NCI-H526 (cell line): Measurements from ENCODE around the gene ATP5F1C.

ENCODE experiments used
- DNase-seq, 2 experiments: peaks; one replicate each; lab custom pipeline; 2025; lab: John Stamatoyannopoulos, UW

Gene ATP5F1C

GRCh38 chr10:7794251-7795026 lies 6.5 kb downstream of the ATP5F1C start:
- DNase-seq: no peak

DNA sequence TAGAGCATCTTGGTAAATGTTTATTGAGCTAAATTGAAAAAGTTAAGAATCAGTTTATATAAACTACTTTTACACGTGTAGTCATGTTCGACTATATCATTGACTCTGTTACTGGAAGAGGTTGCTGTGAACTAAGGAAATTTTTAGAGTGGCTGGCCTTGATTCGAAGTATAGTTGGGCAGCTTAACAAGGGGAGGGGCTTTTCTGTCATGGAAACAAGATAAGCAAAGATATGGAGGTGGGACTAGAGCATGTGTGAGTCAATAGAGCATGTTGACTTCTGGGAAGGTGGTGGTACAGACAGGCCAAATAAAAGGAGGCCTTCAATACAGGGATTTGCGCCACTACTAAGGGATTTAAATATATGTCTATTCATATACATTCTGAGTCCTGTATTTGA lies 7.6 kb downstream of the ATP5F1C start:
- DNase-seq: no peak

GRCh38 chr10:7797582-7797981 lies 9.6 kb downstream of the ATP5F1C start:
- DNase-seq: no peak

- DNase-seq: no peak
Measured at GRCh38 chr10:7802606-7803005, 14.6 kb downstream of the ATP5F1C start.

- DNase-seq: no peak
Measured at GRCh38 chr10:7804216-7804615, 16.2 kb downstream of the ATP5F1C start.

GRCh38 chr10:7804741-7805140 lies 16.8 kb downstream of the ATP5F1C start:
- DNase-seq: no peak

DNA sequence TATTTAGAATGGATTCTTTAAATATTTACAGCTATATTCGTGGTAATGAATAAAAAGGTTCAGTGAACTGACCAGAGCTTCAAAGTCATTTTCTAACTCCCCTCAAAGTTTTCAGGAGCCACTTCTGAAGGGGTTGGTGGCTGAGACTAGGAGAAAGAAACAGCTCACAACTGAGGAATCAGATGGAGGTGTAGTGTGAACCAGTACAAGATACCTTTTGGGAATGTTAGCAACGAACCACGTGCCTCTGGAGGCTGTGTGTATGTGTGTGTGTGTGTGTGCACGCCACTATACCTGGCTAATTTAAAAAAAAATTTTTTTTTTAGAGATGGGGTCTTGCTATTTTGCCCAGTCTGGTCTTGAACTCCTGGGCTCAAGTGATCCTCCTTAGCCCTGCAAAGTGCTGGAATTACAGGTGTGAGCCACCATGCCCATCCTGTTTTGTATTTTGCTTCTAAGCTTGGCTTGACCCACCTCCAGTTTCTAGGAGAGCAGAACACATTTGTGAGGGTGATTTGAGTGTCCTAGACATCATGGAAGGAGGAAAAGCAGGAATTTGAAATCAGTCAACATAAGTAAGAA lies 20.8 kb downstream of the ATP5F1C start:
- DNase-seq: no peak

DNA sequence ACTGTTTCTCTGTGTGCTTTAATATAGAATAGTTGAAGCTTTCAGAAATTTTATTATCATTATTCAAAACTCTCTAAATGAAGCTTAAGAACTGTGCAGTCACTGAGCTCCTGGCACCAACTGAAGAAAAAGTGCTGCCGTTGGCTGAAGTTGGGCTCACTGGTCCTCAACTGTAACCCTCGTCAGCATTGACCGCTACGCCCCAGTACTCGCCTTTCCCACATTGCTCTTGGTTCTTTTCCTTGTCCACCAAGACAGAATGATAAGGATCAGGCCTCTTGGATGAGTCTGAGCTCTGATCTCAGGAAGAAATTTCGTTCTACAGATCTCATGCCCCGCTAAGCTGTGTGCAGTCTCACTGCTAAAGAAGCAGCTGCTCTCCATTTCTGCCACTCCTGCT lies 22.5 kb downstream of the ATP5F1C start:
- DNase-seq: no peak

- DNase-seq: no peak
Measured at GRCh38 chr10:7811000-7811399, 23.0 kb downstream of the ATP5F1C start.

- peak; percentile 4 to 18 for DNase-seq
Measured at GRCh38 chr10:7811743-7812142, 23.8 kb downstream of the ATP5F1C start.

DNA sequence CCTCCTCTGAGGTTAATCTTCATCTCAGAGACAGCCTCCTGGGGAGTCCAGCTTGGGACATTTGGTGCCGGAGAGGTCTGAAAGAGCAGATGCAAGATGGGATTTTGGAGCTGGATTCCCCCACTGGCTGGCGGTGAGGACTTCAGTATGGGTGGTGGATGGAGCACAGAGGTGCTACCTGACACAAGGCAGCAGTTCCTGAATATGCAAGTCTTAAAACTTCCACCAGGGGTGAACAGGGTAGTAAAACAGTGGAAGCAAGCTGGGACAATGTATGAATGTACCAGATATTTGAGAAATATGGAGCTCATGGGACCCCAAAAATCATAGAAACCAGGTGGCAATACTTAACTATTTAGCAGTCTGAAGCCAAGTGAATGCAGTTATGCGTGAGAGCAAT lies 25.5 kb downstream of the ATP5F1C start:
- DNase-seq: no peak

DNA sequence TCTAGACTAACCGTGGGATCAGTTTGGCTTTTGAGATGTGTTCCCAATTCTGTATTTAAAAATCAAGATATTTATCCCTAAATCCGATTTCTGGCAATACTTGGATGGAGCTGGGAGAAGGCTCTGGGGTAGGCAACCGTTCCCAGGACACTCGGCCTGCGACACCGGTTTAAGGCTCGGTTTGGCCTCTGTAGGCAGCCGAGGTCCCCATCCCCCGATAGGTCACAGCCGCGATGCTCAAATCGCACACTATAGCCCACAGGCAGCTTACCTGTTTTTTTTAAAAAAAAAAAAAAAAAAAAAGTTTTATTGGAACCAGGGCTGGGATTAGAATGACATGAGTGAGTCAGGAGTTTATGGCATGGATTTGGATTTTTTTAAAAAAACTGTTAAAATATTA lies 29.6 kb downstream of the ATP5F1C start:
- peak in 1 of 2 experiments; percentile 2 for DNase-seq

DNA sequence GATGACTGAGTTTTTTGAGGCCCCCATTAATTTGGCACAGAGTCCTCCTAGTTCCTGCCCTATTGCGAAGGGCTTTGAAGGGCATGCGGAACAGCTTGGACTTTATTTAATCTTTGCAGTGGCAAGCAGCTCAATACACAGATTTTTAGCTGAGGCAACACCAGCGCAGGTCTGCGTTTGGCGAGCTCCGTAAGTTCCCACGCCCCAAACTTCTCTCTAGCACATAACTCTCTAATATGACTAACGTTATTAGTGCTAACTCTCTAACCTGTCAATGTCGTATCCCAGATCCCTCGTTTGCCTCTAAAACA lies 30.0 kb downstream of the ATP5F1C start:
- DNase-seq: no peak

- DNase-seq: peak; percentile 63 to 94
Measured at GRCh38 chr10:7818295-7819120, 30.5 kb downstream of the ATP5F1C start, which contains the start of gene TAF3. Gene TAF3, plus strand, starts transcription at chr10:7818505. Its CDS starts 205 bp downstream, at chr10:7818710.

DNA sequence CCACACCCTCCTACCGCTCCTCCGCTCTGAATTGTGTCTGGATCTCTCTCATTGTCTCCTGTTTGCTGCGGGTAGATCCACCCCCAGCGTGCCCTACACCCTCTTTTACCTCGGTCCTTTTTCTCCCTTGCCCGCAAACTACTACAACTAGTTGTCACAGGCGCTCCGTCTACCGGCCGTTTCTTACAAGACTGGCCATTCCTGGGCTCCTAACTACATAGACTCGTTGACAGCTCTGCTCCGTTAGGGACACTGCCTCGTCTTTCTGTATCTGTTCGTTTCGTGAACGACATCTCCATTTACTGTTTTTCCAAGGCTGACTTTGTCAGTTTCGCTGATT lies 31.1 kb downstream of the ATP5F1C start:
- DNase-seq: peak in 1 of 2 experiments; percentile 38

DNA sequence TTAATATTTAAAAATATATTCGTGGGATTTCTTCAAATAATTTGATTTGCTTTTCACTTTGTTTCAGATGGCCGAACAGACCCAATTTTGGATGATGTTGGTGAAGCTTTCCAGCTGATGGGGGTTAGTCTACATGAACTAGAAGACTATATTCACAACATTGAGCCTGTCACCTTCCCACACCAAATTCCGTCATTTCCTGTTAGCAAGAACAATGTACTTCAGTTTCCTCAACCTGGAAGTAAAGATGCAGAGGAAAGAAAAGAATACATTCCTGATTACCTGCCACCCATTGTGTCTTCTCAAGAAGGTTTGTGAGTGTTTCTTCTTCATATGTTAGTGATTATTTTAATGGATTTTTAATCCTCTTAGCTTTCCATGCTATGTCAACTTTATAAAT lies 36.3 kb downstream of the ATP5F1C start:
- no peak for DNase-seq

GRCh38 chr10:7826971-7827370 lies 39.0 kb downstream of the ATP5F1C start:
- DNase-seq: no peak

GRCh38 chr10:7829289-7829834 lies 41.4 kb downstream of the ATP5F1C start:
- no peak for DNase-seq

GRCh38 chr10:7832060-7832459 lies 44.1 kb downstream of the ATP5F1C start:
- DNase-seq: no peak

DNA sequence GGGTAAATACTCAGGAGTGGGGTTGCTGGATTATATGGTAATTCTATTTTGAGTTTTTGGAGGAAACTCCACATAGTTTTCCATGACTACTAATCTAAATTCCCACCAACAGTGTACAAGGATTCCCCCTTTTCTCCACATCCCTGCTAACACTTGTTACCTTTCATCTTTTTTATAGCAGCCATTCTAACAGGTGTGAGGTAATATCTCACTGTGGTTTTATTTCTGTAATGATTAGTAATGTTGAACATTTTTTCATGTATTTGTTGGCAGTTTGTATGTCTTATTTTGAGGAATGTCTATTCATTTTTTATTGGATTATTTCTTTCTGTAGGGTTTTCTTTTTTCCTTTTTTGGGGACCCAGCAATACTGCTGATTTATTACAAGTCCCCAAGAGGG lies 45.2 kb downstream of the ATP5F1C start:
- no peak for DNase-seq

GRCh38 chr10:7834262-7834661 lies 46.3 kb downstream of the ATP5F1C start:
- DNase-seq: no peak

DNA sequence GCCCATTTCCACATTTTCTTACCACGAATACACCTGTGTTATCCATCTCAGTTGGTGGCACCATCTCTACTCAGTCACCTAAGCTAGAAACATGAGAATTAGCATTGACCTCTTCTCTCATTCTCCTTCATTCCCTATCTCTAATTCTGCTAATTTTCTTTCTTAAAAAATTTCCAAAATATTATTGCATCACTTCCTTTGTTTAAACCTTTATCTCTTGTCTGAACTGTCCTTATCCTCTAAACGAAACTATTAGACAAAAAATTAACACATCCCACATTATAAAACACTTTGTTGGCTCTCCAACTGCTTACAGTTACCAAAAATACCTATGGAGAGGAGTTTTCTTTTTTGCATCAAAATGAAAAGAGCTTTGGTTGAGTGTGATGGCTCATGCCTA lies 48.6 kb downstream of the ATP5F1C start:
- DNase-seq: no peak

GRCh38 chr10:7846591-7846990 lies 58.6 kb downstream of the ATP5F1C start:
- no peak for DNase-seq
